Tibial nerve (tissue), 3 donors: ENCODE results near the gene SST.

Experiments used
- POLR2A ChIP-seq, 2 donors: fragments of 450-650 bp; IDR thresholded peaks; one replicate each; pipeline ENCODE4 v1.6.1; 2017; ENCODE audit warnings: antibody characterized with exemption in 2 of 2, mild to moderate bottlenecking in 2 of 2, moderate library complexity in 2 of 2
- TF ChIP-seq, protein P1 (sequence below), 5 experiments: fragments of 200-600 bp in 3 of 5; fragments of 450-650 bp in 2 of 5; sonication (generic) in 3 of 5; IDR thresholded peaks; one replicate each; pipeline ENCODE4 v1.5.1; 2016 to 2019; ENCODE audit warnings: antibody characterized with exemption in 5 of 5, mild to moderate bottlenecking in 3 of 5, moderate library complexity in 2 of 5

DNA sequence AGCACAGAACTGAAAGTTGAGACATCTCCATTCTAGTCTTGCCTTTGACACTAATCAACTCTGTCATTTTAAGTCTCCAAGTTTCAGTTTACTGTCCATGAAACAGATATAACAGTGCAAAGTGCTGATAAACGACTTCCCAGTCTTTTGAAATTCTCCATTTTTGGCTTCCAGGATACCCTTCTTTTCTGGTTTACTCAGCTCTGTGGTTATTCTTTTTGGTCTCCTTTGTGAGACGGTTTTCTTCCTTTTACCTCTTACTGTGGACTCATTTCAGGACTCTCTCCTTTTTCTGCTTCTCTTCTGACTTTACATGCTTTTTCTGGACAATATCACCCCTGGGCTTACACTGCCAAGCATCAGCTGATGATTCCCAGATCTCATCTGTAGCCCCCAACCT, 18.9 kb downstream of the SST start:
- TF ChIP-seq, protein P1, sequence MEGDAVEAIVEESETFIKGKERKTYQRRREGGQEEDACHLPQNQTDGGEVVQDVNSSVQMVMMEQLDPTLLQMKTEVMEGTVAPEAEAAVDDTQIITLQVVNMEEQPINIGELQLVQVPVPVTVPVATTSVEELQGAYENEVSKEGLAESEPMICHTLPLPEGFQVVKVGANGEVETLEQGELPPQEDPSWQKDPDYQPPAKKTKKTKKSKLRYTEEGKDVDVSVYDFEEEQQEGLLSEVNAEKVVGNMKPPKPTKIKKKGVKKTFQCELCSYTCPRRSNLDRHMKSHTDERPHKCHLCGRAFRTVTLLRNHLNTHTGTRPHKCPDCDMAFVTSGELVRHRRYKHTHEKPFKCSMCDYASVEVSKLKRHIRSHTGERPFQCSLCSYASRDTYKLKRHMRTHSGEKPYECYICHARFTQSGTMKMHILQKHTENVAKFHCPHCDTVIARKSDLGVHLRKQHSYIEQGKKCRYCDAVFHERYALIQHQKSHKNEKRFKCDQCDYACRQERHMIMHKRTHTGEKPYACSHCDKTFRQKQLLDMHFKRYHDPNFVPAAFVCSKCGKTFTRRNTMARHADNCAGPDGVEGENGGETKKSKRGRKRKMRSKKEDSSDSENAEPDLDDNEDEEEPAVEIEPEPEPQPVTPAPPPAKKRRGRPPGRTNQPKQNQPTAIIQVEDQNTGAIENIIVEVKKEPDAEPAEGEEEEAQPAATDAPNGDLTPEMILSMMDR (IDR thresholded peaks at IDR 0.05), result no peak
- no peak for TF ChIP-seq POLR2A (IDR thresholded peaks at IDR 0.05)
